ENCODE data around the gene NOXA1.
A peak's percentile ranks its signal among the peaks of the same experiment; 100 is the strongest.
"Not testable (repeated sequence)": the region's sequence is repeated elsewhere in the genome, so short reads cannot be mapped to it uniquely, and the experiment has no call there.

NOXA1 gene

DNA sequence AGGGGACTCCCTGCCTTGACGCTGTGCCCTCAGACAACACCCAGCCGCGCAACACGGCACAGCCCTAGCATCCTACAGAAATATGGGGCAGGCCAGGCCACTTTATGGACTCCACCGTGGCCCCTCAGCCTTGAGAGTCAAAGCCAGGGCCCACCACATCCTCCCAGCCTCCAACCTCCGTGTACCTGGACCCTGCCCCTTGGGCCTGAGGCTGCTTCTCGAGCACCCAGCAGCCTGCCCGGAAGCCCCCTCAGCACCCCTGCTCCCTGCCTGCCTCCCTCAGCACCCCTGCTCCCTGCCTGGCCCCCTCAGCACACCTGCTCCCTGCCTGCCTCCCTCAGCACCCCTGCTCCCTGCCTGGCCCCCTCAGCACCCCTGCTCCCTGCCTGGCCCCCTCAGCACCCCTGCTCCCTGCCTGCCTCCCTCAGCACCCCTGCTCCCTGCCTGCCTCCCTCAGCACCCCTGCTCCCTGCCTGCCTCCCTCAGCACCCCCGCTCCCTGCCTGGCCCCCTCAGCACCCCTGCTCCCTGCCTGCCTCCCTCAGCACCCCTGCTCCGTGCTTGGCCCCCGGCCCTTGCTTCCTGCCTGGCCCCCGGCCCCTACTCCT is 36.6 kb upstream of the NOXA1 start:
- no CpG with 5 or more reads among the region's 12 CpGs for WGBS, 2 donors (ENCODE audit: extremely low coverage in 2 of 2, insufficient read length in 2 of 2, insufficient replicate concordance in 1 of 2)
- H3K9me3 ChIP-seq (replicated peaks in 1 of 2; ENCODE audit: control insufficient read depth in 2 of 2, insufficient read depth in 1 of 2, low read depth in 1 of 2, low read length in 2 of 2); H2BK5ac ChIP-seq (ENCODE audit: low read length); H3K27ac ChIP-seq (replicated peaks; ENCODE audit: low read length); H3K4me2 ChIP-seq (ENCODE audit: insufficient read depth, low read length, poor library complexity, severe bottlenecking); H3K36me3 ChIP-seq (replicated peaks in 1 of 2; ENCODE audit: control insufficient read depth in 2 of 2, insufficient read depth in 2 of 2, low read length in 2 of 2); H2BK15ac ChIP-seq (ENCODE audit: low read length); H3K4ac ChIP-seq (ENCODE audit: low read length); H2AK5ac ChIP-seq (ENCODE audit: low read depth, low read length); H2AFZ ChIP-seq (ENCODE audit: low read length); H3K27me3 ChIP-seq (ENCODE audit: control insufficient read depth in 3 of 3, insufficient read depth in 3 of 3, low read depth in 1 of 3, low read length in 3 of 3); H3K23ac ChIP-seq (ENCODE audit: low read depth, low read length, poor library complexity); DNase-seq (ENCODE audit: low spot score); H2BK120ac ChIP-seq (ENCODE audit: low read depth, low read length); H3K4me3 ChIP-seq (ENCODE audit: low read length in 2 of 2); H3K14ac ChIP-seq (ENCODE audit: low read length); H2BK12ac ChIP-seq (ENCODE audit: low read length); H4K91ac ChIP-seq (ENCODE audit: low read depth, low read length, poor library complexity): not testable (repeated sequence)
- H3K18ac ChIP-seq (ENCODE audit: low read length), result peak overlapping the region; percentile 80
- peaks cover 4 to 33% of the 10 kb centered on the region in 2 donors for H3K4me1 ChIP-seq (ENCODE audit: control insufficient read depth in 2 of 2, insufficient read depth in 1 of 2, low read depth in 1 of 2, low read length in 2 of 2)
- peaks cover 16% of the 10 kb centered on the region for H3K79me1 ChIP-seq (ENCODE audit: low read depth, low read length)
- H4K8ac ChIP-seq (ENCODE audit: low read depth, low read length), result peak overlapping the region; percentile 92
- peak overlapping the region; percentile 60 for H3K9ac ChIP-seq (ENCODE audit: low read depth, low read length, poor library complexity)

GRCh38 chr9:137387114-137387890 is 35.9 kb upstream of the NOXA1 start:
- Histone ChIP-seq H3K9me3 (replicated peaks in 1 of 2; ENCODE audit: control insufficient read depth in 2 of 2, insufficient read depth in 1 of 2, low read depth in 1 of 2, low read length in 2 of 2) (peaks cover 0 to 2% of the 10 kb centered on the region in 2 donors), H3K79me1 (ENCODE audit: low read depth, low read length) (peaks cover 16% of the 10 kb centered on the region), H2AK5ac (ENCODE audit: low read depth, low read length) (peak overlapping the region; percentile 37), H3K36me3 (replicated peaks in 1 of 2; ENCODE audit: control insufficient read depth in 2 of 2, insufficient read depth in 2 of 2, low read length in 2 of 2) (peaks cover 2 to 4% of the 10 kb centered on the region in 2 donors), H2BK120ac (ENCODE audit: low read depth, low read length) (no peak overlapping the region), H2BK12ac (ENCODE audit: low read length) (no peak overlapping the region), H2BK5ac (ENCODE audit: low read length) (peak overlapping the region; percentile 5), H3K18ac (ENCODE audit: low read length) (peak overlapping the region; percentile 80), H3K4me3 (ENCODE audit: low read length in 2 of 2) (no peak overlapping the region), H2AFZ (ENCODE audit: low read length) (no peak overlapping the region), H3K4me2 (ENCODE audit: insufficient read depth, low read length, poor library complexity, severe bottlenecking) (no peak overlapping the region), H3K23ac (ENCODE audit: low read depth, low read length, poor library complexity) (no peak overlapping the region), H3K4ac (ENCODE audit: low read length) (no peak overlapping the region), H3K27me3 (ENCODE audit: control insufficient read depth in 3 of 3, insufficient read depth in 3 of 3, low read depth in 1 of 3, low read length in 3 of 3) (no peaks in the 10 kb centered on the region), H3K9ac (ENCODE audit: low read depth, low read length, poor library complexity) (peak overlapping the region; percentile 44), H4K91ac (ENCODE audit: low read depth, low read length, poor library complexity) (no peak overlapping the region), H2BK15ac (ENCODE audit: low read length) (peak overlapping the region; percentile 58), H3K27ac (replicated peaks; ENCODE audit: low read length) (no peak overlapping the region), H3K4me1 (ENCODE audit: control insufficient read depth in 2 of 2, insufficient read depth in 1 of 2, low read depth in 1 of 2, low read length in 2 of 2) (peaks cover 4 to 33% of the 10 kb centered on the region in 2 donors), H4K8ac (ENCODE audit: low read depth, low read length) (peak overlapping the region; percentile 92), H3K14ac (ENCODE audit: low read length) (no peak overlapping the region)
- DNase-seq (ENCODE audit: low spot score), result no peak
- WGBS, 2 donors (ENCODE audit: extremely low coverage in 2 of 2, insufficient read length in 2 of 2, insufficient replicate concordance in 1 of 2), result no CpG with 5 or more reads among the region's 34 CpGs

GRCh38 chr9:137387891-137388560 is 35.2 kb upstream of the NOXA1 start:
- Histone ChIP-seq H3K18ac (ENCODE audit: low read length) (no peak overlapping the region), H2AFZ (ENCODE audit: low read length) (no peak overlapping the region)
- no CpG with 5 or more reads among the region's 26 CpGs for WGBS, 2 donors (ENCODE audit: extremely low coverage in 2 of 2, insufficient read length in 2 of 2, insufficient replicate concordance in 1 of 2)

More at GRCh38 chr9:137387891-137388560, 35.2 kb upstream of the NOXA1 start:
- peaks cover 2 to 6% of the 10 kb centered on the region in 2 donors for H3K36me3 ChIP-seq (replicated peaks in 1 of 2; ENCODE audit: control insufficient read depth in 2 of 2, insufficient read depth in 2 of 2, low read length in 2 of 2)
- H3K79me1 ChIP-seq (ENCODE audit: low read depth, low read length), result peaks cover 12% of the 10 kb centered on the region
- H3K23ac ChIP-seq (ENCODE audit: low read depth, low read length, poor library complexity), result peak overlapping the region; percentile 17
- no peak overlapping the region for H2BK120ac ChIP-seq (ENCODE audit: low read depth, low read length)
- no peak overlapping the region for H4K8ac ChIP-seq (ENCODE audit: low read depth, low read length)
- peak overlapping the region; percentile 5 for H2BK5ac ChIP-seq (ENCODE audit: low read length)
- no peak overlapping the region for H2BK15ac ChIP-seq (ENCODE audit: low read length)
- H3K9me3 ChIP-seq (replicated peaks in 1 of 2; ENCODE audit: control insufficient read depth in 2 of 2, insufficient read depth in 1 of 2, low read depth in 1 of 2, low read length in 2 of 2), result peaks cover 0 to 2% of the 10 kb centered on the region in 2 donors
- no peak overlapping the region for H2BK12ac ChIP-seq (ENCODE audit: low read length)
- H4K91ac ChIP-seq (ENCODE audit: low read depth, low read length, poor library complexity), result no peak overlapping the region
- DNase-seq (ENCODE audit: low spot score), result no peak
- H3K4me3 ChIP-seq (ENCODE audit: low read length in 2 of 2), result no peak overlapping the region
- peak overlapping the region; percentile 84 for H3K14ac ChIP-seq (ENCODE audit: low read length)
- no peaks in the 10 kb centered on the region for H3K27me3 ChIP-seq (ENCODE audit: control insufficient read depth in 3 of 3, insufficient read depth in 3 of 3, low read depth in 1 of 3, low read length in 3 of 3)
- no peak overlapping the region for H3K27ac ChIP-seq (replicated peaks; ENCODE audit: low read length)
- peak overlapping the region; percentile 24 for H3K9ac ChIP-seq (ENCODE audit: low read depth, low read length, poor library complexity)
- peak overlapping the region; percentile 90 for H2AK5ac ChIP-seq (ENCODE audit: low read depth, low read length)
- no peak overlapping the region for H3K4me2 ChIP-seq (ENCODE audit: insufficient read depth, low read length, poor library complexity, severe bottlenecking)
- no peak overlapping the region for H3K4ac ChIP-seq (ENCODE audit: low read length)
- peaks cover 4 to 27% of the 10 kb centered on the region in 2 donors for H3K4me1 ChIP-seq (ENCODE audit: control insufficient read depth in 2 of 2, insufficient read depth in 1 of 2, low read depth in 1 of 2, low read length in 2 of 2)
